Suprapubic skin (tissue), 4 donors: ENCODE results near the gene KCMF1.

Source experiments
- POLR2A ChIP-seq, 2 donors: fragments of 450-650 bp; IDR thresholded peaks; one replicate each; pipeline ENCODE4 v1.6.1; 2017; ENCODE audit warnings: antibody characterized with exemption in 2 of 2, mild to moderate bottlenecking in 2 of 2, moderate library complexity in 2 of 2
- POLR2AphosphoS5 ChIP-seq, 3 donors: sonication (generic); formaldehyde crosslinking; IDR thresholded peaks; one replicate each; pipeline ENCODE4 v1.6.1; 2017; ENCODE audit warnings: antibody characterized with exemption in 3 of 3
- TF ChIP-seq, protein P1 (sequence below), 2 donors: fragments of 200-600 bp in 1 of 2; fragments of 450-650 bp in 1 of 2; sonication (generic) in 1 of 2; IDR thresholded peaks; one replicate each; pipeline ENCODE4 v1.5.1; 2016 to 2019; ENCODE audit warnings: antibody characterized with exemption in 2 of 2, mild to moderate bottlenecking in 1 of 2, moderate library complexity in 1 of 2

- TF ChIP-seq, protein P1, sequence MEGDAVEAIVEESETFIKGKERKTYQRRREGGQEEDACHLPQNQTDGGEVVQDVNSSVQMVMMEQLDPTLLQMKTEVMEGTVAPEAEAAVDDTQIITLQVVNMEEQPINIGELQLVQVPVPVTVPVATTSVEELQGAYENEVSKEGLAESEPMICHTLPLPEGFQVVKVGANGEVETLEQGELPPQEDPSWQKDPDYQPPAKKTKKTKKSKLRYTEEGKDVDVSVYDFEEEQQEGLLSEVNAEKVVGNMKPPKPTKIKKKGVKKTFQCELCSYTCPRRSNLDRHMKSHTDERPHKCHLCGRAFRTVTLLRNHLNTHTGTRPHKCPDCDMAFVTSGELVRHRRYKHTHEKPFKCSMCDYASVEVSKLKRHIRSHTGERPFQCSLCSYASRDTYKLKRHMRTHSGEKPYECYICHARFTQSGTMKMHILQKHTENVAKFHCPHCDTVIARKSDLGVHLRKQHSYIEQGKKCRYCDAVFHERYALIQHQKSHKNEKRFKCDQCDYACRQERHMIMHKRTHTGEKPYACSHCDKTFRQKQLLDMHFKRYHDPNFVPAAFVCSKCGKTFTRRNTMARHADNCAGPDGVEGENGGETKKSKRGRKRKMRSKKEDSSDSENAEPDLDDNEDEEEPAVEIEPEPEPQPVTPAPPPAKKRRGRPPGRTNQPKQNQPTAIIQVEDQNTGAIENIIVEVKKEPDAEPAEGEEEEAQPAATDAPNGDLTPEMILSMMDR (IDR thresholded peaks at IDR 0.05), result no peak
- TF ChIP-seq POLR2A (IDR thresholded peaks at IDR 0.05) (no peak), POLR2AphosphoS5 (IDR thresholded peaks at IDR 0.05) (no peak)
Measured at GRCh38 chr2:85012855-85013254, 41.9 kb downstream of the KCMF1 start.
